ENCODE measurements around the gene NFIA. TPM values are rescaled to one million over a fixed set of nuclear protein-coding genes. Genes with fewer than 3 reads are reported as not detected.

NFIA gene
- total RNA-seq, 1 donor from 2014 or later = 97.6 TPM

DNA sequence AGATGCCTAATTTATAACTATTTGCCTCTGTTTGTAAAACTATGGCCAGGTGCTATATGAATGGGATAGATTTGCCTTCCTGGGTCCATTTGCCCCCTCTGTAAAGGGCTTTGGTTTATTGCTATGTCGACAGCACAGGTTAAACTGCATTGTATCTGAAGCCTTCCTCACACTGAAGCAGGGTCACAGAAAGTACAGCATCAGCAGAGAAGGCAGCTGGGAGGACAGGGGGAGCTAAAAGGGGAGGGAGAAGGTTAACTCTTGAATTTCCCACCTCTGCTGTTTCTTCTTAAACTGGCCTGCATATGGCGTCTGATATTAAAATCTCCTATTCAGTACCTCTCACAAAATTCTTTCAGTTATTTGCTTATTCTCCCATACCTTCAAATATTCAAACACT, 345.1 kb downstream of the NFIA start:
- ATAC-seq (no peak), DNase-seq (ENCODE audit: missing footprints) (no peak)
- intact Hi-C loops (cut with DNase I) = loop anchor here (2.0 kb wide), 1 partner anchor 25 kb away; no protein-coding TSS in a partner anchor

DNA sequence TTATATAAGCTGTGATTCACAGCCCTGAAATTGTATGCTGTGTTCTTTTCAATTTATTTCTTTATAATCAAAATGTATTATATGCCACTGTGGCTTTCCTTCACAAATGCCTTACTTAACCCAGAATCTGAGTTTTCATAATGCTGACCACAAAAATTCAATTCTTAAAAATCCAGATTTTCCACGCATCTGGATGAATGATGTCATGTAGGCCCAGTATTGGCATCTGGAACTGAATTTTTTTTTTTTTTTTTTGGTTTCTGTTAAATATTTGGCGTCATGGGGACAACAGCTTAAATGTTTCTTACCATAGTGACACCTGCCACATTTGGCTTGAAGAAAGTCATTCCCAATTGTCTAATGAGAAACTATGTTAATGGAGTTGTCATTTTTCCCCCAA, 345.8 kb downstream of the NFIA start:
- ATAC-seq = no peak
- intact Hi-C loops (cut with DNase I) = no loop called here
- no peak for DNase-seq (ENCODE audit: missing footprints)

DNA sequence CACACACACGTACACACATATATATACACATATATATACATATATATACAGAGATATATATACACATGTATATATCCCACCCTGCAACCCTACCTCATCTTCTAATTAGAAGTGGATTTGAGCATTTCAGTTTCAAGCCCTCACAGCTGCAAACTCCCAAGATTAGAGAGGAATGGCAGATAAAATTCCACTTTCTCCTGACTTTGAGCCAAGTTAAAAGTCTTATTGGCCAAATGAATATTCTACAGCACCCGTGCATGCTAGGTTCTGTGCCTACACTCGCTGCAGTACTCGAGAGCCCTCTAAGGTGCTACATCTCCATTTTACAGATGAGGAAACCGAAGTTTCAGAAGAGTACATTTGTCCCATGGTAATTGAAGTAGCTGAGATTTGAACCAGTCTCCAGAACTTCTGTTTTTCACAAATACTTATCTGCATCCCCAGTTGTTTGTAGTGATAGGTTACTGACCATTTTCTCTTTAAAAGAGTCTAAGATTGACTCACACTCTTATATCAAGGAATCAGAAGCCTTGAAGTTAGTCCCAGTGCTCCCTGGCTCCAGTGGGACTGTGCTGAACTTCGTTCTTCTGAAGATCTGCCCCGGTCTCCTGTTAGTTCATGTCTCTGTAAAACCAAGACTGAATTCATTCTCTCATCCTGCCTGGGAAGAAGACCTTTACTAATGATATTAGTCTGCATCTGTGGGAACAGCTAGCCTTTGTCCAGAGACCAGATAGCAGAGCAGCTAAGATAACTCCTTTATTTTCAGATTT, 350.4 kb downstream of the NFIA start:
- ATAC-seq (peak; percentile 47), DNase-seq (ENCODE audit: missing footprints) (no peak)
- intact Hi-C loops (cut with DNase I) = no loop called here

DNA sequence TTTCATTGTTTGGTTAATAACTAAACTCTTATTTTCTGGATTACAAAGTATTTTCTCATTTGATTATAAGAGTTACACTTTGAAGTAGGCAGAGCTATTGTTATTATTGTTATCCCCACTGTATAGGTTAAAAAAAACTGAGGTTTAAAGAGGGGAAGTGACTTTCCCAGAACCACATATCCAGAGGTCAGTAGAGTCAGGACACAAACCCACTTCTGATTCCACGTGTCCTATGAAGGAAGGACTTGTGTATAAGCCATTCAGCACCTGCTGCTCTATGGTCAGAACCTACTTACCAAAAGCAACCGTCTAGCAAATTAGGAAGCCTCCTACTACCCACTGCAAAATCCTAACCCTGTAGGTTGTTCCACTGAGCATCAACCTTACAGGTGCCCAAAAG, 351.3 kb downstream of the NFIA start:
- no peak for DNase-seq (ENCODE audit: missing footprints)
- ATAC-seq = no peak
- intact Hi-C loops (cut with DNase I) = no loop called here

DNA sequence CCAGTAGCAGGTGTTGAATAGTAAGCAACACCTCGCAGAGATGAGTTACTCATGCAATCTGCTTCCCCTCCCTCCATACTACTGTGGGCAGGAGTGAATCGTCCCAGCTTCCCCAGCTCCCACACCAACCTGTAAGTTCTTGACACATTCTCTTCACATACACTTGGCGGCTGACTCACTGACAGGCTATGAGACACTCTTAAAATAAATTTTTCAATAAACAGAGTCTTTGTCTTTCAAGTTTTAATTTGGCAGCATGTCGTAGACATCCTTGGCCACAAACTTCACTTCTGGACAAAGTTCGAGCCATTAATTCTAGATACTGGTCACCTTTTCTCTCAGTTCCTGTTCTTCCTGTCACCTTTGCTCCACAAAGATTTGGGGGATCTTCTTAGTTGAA, 351.9 kb downstream of the NFIA start:
- intact Hi-C loops (cut with DNase I) = no loop called here
- ATAC-seq = no peak
- DNase-seq (ENCODE audit: missing footprints) = no peak

DNA sequence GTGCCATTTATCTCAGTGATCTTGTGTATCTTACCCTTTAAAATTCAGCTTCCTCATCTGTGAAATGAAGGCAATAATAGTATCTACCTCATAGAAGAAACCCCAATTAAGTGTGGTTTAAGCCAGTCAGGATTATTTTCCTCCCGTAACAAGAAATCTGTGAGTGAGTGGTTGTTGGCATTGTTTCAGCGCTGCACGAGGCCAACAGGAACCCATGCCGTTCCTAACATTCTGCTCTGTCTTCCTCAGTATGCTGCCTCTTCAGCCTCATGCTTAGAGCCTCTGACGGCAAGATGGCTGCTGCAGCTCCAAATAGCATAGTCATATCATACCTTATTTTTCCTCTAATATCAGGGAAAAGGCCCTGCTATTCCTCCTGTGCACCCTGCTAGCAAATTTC, 352.9 kb downstream of the NFIA start:
- ATAC-seq (no peak), DNase-seq (ENCODE audit: missing footprints) (no peak)
- intact Hi-C loops (cut with DNase I) = loop anchor here (5.0 kb wide), 1 partner anchor 98 kb away; no protein-coding TSS in a partner anchor

DNA sequence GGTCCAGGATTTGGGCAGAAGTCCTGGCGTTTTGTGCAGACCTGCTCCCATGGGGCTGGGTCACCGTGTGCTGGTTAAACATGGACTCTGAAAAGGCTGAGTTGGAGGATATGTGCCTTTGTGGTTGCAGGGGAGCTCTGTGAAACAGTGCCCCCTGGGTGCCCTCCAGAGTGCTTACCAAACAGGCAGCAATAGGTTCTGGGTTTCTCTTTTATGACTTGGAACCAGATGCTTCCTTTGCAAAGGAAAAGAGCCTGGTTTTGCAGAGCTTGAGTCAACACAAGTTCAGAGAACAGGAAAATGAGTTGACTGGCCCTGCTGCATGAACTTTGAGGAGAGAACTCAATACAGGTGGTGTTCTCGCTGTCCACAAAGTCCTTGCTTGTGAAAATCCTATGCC, 353.7 kb downstream of the NFIA start:
- no peak for DNase-seq (ENCODE audit: missing footprints)
- ATAC-seq = no peak
- intact Hi-C loops (cut with DNase I) = loop anchor here (5.0 kb wide), 1 partner anchor 99 kb away; no protein-coding TSS in a partner anchor

DNA sequence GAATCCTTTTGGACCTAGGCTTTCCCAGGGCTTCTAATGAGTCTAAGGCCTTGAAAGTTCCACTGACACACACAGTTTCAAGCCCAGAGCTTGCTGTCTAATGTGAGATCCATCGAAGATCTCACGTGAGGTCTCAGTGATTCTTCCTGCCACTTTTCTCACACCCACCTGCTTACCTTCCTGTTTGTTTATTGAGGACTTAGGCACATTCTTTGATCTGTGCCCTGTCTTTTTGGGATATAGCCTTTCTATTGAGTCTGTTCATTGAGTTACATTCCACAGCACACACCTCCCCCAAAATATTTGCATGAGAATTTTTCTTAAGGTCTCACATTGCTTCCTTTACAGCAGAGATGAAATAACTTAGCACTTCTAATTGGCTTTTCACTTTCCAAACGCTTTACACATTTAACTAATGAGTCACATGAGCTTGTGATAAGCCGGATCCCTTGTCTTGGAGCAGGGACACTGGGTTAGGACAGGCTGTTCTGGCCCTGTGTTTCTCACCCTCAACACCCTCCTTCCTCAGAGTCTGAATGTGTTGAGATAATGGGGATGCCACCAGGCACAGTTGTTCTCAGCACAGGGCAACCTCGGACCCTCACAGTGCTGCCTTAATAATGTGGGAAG, 354.2 kb downstream of the NFIA start:
- DNase-seq (ENCODE audit: missing footprints) = no peak

DNA sequence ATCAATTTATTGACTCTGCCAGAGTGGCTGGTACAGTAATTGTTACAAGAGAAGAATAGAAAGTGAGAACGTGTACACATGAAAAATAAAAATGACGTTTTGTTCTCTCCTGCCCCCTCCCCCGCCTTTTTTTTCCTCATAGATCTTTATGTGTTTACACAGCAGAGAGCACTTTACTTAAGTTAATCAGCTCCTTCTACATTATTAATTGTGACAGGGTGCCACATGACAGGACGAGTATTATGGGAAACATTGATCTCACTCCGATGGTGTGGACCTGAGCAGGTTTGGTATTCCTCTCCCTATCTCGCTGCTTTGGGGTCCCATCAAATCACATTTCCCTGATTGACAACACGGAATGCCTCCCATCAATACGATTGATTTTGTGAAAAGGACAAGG, 356.9 kb downstream of the NFIA start:
- ATAC-seq (no peak), DNase-seq (ENCODE audit: missing footprints) (no peak)
- intact Hi-C loops (cut with DNase I) = loop anchor here (5.0 kb wide), 1 partner anchor 102 kb away; no protein-coding TSS in a partner anchor

More for the DNA sequence above, 354.2 kb downstream of the NFIA start:
- peak; percentile 71 for ATAC-seq
- intact Hi-C loops (cut with DNase I) = loop anchor here (5.0 kb wide), 1 partner anchor 99 kb away; no protein-coding TSS in a partner anchor

DNA sequence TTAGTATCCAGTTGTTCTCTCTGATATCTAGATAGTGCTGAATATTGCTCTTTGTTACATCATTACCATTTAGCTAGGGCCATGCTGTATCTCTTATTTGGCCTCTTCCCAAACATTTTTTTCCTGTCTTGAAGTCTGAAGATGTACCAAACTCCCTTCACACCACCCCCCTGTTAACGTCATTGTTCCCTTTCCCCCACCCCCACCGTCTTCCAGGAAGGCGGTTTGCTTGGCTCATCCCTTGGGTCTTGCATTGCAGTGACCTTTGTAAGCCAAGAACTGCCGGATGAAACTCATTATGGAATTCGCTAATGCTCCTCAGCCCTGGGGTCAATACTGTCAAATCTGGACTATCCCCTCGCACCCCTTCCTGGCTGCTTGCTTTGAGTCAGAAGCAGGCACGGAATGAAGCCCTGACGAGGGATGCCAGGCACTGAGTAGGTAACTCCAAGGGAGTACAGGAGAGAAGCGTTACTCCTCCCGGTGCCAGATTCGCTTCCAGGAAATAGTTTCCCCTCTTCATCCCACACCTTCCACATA, 359.4 kb downstream of the NFIA start:
- intact Hi-C loops (cut with DNase I) = no loop called here
- ATAC-seq = peak; percentile 88
- DNase-seq (ENCODE audit: missing footprints) = no peak

DNA sequence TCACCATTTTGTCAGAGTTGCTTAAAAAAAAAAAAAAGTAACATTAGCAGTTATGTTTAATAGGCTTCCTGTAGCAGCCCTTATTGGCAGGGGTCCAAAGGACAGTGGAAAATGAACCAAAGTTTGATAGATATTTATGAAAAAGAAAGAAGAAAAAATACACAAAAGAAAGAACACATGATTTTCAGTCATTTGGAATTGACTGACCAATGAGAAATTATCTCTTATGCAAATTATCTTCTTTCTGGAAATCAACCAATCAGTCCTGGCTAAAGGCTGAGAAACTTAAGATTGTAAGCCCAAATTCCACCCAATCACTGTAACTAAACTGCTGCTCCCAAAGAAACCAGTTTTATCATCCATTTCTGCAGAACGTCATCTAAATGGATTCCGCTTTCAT, 360.2 kb downstream of the NFIA start:
- ATAC-seq (peak; percentile 49), DNase-seq (ENCODE audit: missing footprints) (no peak)
- intact Hi-C loops (cut with DNase I) = no loop called here

DNA sequence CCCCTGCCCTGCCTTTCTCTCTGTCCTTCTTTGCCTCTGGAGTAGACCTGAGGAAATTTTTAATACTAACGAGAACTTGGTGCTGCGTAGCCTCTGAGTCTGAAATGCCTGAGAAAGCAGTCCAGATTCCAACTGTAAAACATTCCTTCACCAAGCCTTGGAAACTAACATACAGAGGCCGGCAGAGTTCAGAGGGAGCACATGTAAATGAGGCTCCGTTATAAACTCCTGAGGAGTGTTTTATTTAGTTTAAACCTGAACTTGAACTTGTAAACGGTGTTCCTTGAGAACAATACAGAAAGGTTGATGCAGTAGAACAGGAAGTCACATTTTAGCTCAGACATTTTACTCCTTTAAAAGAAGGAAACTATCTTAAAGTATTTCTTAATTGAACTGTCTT, 361.9 kb downstream of the NFIA start:
- intact Hi-C loops (cut with DNase I) = no loop called here
- ATAC-seq (no peak), DNase-seq (ENCODE audit: missing footprints) (no peak)

DNA sequence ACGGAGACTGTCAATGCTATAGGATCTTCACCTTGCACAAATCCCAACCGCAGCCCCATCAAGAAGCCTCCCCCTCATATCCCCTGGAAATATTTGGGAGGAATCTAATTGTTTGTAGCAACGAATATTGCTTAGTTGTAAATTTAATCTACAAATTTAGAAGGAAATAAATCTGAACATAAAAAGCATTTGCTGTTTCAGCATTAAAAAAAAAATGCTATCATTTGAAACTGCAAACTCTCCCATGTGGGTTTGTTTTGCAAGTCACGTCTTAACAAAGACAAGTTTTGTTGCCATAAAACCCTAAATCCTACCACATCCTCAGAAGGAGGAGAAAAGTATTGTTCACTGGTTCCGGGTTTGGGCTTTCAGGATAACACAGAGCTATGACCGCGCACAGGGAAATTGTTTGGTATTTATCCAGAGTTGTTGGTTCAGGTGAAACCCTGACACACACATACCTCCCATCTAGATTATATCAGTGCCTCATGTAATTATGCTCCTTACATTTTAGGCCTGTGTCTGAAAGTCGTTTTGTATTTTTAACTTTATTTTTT, 363.0 kb downstream of the NFIA start:
- DNase-seq (ENCODE audit: missing footprints) = no peak
- no peak for ATAC-seq
- intact Hi-C loops (cut with DNase I) = no loop called here

DNA sequence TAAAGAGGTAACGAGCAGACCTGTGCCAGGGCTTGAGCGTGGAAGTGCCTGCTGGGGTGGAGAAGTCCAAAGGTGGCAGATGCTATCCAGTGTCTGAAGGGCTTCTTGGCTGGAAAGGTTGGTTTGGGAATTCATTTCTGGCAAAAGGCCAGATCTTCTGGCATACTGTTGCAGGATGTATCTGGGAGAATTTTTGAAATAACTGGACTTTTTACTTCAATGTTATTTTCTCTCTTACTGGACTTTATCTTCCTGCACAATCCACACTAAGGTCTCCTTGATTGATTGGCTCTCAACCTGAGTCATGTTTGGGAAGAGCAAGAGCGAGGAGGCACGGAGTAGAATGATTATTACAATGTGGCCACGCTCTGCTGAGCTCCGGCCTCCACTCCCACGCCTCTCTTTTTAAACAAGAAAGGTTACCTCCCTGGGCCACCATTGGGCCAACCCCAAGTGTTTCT, 364.2 kb downstream of the NFIA start:
- DNase-seq (ENCODE audit: missing footprints) = no peak
- no peak for ATAC-seq
- intact Hi-C loops (cut with DNase I) = no loop called here

DNA sequence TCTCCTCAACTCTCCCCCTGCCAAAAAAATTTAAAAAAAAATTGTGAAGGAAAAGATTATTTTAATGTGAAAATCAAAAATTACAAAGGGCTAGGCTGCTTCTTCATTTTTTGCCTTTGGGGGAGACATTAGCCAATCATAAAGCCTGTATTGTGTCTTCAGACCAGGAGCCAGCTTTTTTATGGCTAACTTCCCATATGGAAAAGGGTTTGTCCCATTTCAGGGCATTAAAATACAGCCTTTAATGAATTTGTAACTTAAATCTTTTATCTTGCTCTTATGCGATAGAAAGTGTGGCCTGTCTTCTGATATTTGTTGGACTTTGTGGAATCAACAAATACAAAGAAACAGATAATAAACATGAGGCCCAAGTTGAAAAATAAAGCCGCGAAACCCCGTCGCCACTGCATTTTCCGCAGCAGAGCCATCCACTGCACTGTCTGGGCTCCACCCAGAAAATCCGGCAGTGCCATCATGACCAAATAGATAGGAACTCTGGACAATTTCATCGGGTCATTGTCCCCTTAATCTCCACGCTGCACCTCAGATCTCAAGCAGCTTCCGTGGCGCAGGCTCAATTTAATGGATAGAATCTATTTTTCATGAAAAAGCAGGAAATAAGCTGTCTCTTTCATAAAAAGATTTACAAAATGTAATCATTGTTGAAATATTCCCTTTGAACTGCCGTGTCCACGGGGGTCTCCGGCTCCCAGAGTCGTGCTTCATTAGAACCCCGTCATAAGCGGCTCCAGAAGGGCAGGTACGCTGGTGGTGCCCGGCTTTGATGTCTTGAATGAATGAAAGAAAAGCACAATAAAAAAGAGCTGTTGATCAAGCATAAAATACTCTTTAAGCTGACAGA, 365.0 kb downstream of the NFIA start:
- DNase-seq (ENCODE audit: missing footprints) (no peak), ATAC-seq (no peak)
- intact Hi-C loops (cut with DNase I) = no loop called here

DNA sequence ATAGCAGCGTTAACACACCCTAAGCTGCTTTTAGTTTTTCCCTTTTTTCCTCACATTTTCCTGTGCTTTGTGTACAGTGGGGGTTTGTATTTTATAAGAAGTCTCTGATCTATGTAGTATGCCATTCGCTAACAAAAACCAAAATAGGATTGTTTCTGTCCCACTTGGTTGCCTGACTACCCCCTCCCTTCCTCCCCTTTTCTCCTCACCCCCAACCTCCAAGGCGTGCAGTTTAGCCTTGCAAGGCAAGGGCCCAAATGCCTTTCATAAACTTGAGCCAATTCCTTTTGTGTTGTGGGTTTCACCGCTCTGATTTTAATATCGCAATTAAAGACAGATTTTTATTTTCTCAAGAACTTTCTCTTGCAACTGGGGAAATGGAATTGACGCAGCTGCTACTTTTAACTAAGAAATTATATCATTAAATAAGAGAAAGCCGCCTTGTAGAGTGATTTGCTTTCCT, 365.6 kb downstream of the NFIA start:
- intact Hi-C loops (cut with DNase I) = no loop called here
- ATAC-seq = peak; percentile 26
- DNase-seq (ENCODE audit: missing footprints) = no peak

DNA sequence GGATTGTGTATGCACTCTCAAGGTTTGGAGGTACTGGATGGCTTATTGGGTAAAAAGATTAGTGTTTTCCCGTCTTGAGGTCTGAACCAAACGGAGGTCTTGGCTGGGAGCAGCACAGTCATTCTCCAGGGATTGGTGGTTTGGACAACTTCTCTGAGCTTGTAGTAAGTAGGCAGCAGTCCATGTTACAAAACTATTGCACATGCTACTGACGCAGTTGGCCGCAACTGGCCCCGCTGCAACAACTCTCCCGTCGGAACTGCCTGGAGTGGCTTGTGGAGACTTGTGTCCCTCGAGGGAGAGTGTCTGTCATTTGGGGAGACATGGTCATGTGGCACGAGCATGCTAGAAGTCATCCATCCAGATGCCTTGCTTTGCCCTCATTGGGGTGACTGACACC, 366.6 kb downstream of the NFIA start:
- peak; percentile 72 for ATAC-seq
- DNase-seq (ENCODE audit: missing footprints) = peak; percentile 87
- intact Hi-C loops (cut with DNase I) = no loop called here

DNA sequence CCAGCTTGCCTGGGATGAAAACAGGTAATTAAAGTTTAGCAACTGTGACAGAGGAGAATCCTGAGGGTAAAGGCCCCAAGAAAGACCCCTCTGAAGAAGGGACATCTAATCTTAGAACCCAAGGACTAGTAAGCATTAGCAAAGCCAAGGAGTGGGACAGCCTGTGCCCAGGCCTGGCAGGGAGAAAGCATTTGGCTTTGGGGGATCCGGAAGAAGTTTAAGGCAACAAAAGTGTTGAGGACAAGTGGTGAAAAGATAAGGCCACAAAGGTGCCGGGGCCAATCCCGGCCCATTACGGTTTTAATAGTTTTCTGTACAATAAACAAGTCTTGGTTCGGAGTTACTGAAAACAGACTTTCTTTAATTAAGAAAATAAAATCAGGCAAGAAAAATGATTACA, 367.0 kb downstream of the NFIA start:
- DNase-seq (ENCODE audit: missing footprints) = no peak
- intact Hi-C loops (cut with DNase I) = no loop called here
- ATAC-seq = no peak

DNA sequence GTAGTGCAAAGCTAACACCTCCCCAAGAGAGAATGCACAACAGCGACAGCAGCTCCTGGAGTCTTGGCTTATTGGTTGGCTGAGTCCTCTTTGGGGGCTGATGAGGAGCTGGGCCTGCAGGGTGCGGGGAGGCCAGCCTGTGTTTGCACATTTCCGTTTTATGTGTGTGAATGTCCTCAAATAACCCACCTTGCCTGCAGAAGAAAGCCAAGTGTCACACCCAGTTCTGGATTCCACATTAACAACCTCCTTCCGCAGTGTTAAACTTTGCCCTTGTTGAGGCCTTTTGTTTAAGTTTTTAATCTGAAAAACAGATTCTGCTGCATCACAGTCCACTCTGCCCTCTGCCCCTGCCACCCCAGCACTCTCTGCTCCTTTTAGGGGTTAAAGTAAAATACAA, 368.1 kb downstream of the NFIA start:
- DNase-seq (ENCODE audit: missing footprints) = peak; percentile 76
- ATAC-seq = peak; percentile 36
- intact Hi-C loops (cut with DNase I) = loop anchor here (5.0 kb wide), 2 partner anchors 268 to 478 kb away; no protein-coding TSS in a partner anchor

Measured in Right ventricle myocardium inferior (tissue), 1 donor.